HG03457 (cell line): ENCODE data around the gene RAD51B.
"Not testable (repeated sequence)": the region's sequence is repeated elsewhere in the genome, so short reads cannot be mapped to it uniquely, and the experiment has no call there.

Experiments
- ATAC-seq: cut with Tn5 transposase; IDR thresholded peaks from one replicate; pipeline ENCODE4 v1.9.1; 2021; ENCODE audit warnings: moderate number of reproducible peaks; ENCODE audit not compliant: unreplicated experiment

The RAD51B gene

GRCh38 chr14:68696266-68696665 is 876.7 kb downstream of the RAD51B start:
- no peak for ATAC-seq

GRCh38 chr14:68696721-68697495 is 877.3 kb downstream of the RAD51B start:
- no peak for ATAC-seq

- not testable (repeated sequence) for ATAC-seq
Observed at GRCh38 chr14:68698773-68699172, 879.2 kb downstream of the RAD51B start.

- no peak for ATAC-seq
Observed at GRCh38 chr14:68701001-68701741, 881.6 kb downstream of the RAD51B start.

- no peak for ATAC-seq
Observed at GRCh38 chr14:68702135-68702534, 882.6 kb downstream of the RAD51B start.

GRCh38 chr14:68702578-68702977 is 883.0 kb downstream of the RAD51B start:
- no peak for ATAC-seq

- ATAC-seq, result no peak
Observed at GRCh38 chr14:68703093-68703492, 883.5 kb downstream of the RAD51B start.

GRCh38 chr14:68704736-68705720 is 885.4 kb downstream of the RAD51B start:
- no peak for ATAC-seq

GRCh38 chr14:68705741-68706283 is 886.2 kb downstream of the RAD51B start:
- no peak for ATAC-seq

GRCh38 chr14:68707482-68707881 is 887.9 kb downstream of the RAD51B start:
- ATAC-seq, result no peak

- no peak for ATAC-seq
Observed at GRCh38 chr14:68708343-68708742, 888.8 kb downstream of the RAD51B start.

GRCh38 chr14:68709007-68709406 is 889.4 kb downstream of the RAD51B start:
- no peak for ATAC-seq

- ATAC-seq, result no peak
Observed at GRCh38 chr14:68710776-68711175, 891.2 kb downstream of the RAD51B start.

- no peak for ATAC-seq
Observed at GRCh38 chr14:68711561-68712309, 892.2 kb downstream of the RAD51B start.

GRCh38 chr14:68712703-68713370 is 893.3 kb downstream of the RAD51B start:
- no peak for ATAC-seq

- ATAC-seq, result no peak
Observed at GRCh38 chr14:68713782-68714181, 894.2 kb downstream of the RAD51B start.

GRCh38 chr14:68714991-68715924 is 895.7 kb downstream of the RAD51B start:
- no peak for ATAC-seq

GRCh38 chr14:68716698-68717097 is 897.1 kb downstream of the RAD51B start:
- no peak for ATAC-seq
